Stomach (tissue), 9 donors: ENCODE data around the gene PUM2. TPM values are rescaled to one million over a fixed set of nuclear protein-coding genes. Genes with fewer than 3 reads are reported as not detected.

ENCODE experiments used
- DNase-seq, 2 donors: peaks; one replicate each; pipeline versions ENCODE4 v3.0.0 to v3.0.0-alpha.2; 2013 to 2019
- H3K27ac ChIP-seq, 5 donors: fragments of 200-600 bp in 4 of 5; sonication (generic) in 4 of 5; one replicate each; pipeline ENCODE4 v1.5.1; 2013 to 2019; ENCODE audit warnings: mild to moderate bottlenecking in 1 of 5, moderate library complexity in 1 of 5
- H3K27me3 ChIP-seq, 3 donors: fragments of 200-600 bp; sonication (generic); one replicate each; pipeline ENCODE4 v1.5.1; 2017 to 2019; ENCODE audit warnings: mixed run types in 1 of 3
- H3K36me3 ChIP-seq, 4 donors: fragments of 200-600 bp; sonication (generic); 1 replicate in 3 of 4; 2 replicates in 1 of 4; pipeline ENCODE4 v1.5.1; 2016 to 2019
- H3K4me1 ChIP-seq, 4 donors: fragments of 200-600 bp; sonication (generic); one replicate each; pipeline ENCODE4 v1.5.1; 2016 to 2019
- H3K4me3 ChIP-seq, 4 donors: fragments of 200-600 bp; sonication (generic) in 3 of 4; one replicate each; pipeline ENCODE4 v1.5.1; 2016 to 2019; ENCODE audit warnings: mild to moderate bottlenecking in 1 of 4
- H3K9me3 ChIP-seq, 4 donors: fragments of 200-600 bp; sonication (generic); one replicate each; pipeline ENCODE4 v1.5.1; 2016 to 2019
- CTCF ChIP-seq, 7 experiments: fragments of 450-650 bp in 4 of 7; fragments of 200-600 bp in 3 of 7; sonication (generic) in 3 of 7; IDR thresholded peaks; one replicate each; pipeline ENCODE4 v1.5.1; 2016 to 2019; ENCODE audit warnings: antibody characterized with exemption in 7 of 7, control low read depth in 2 of 7, mild to moderate bottlenecking in 1 of 7
- EP300 ChIP-seq: sonication (generic); formaldehyde crosslinking; IDR thresholded peaks from one replicate; pipeline ENCODE4 v1.6.1; 2017; ENCODE audit warnings: antibody characterized with exemption
- POLR2A ChIP-seq, 4 donors: fragments of 450-650 bp; IDR thresholded peaks; one replicate each; pipeline ENCODE4 v1.6.1; 2016; ENCODE audit warnings: antibody characterized with exemption in 4 of 4, control low read depth in 2 of 4, mild to moderate bottlenecking in 1 of 4, moderate library complexity in 1 of 4
- POLR2AphosphoS5 ChIP-seq, 3 donors: sonication (generic); formaldehyde crosslinking; IDR thresholded peaks; one replicate each; pipeline ENCODE4 v1.6.1; 2016; ENCODE audit warnings: antibody characterized with exemption in 3 of 3
- WGBS, 5 donors: extraction: QIAGEN DNeasy Blood & Tissue Kit in 3 of 5; methylation state at CpG; one replicate each; pipeline versions ENCODE4 v1.1.5 to v1.1.7; 2013 to 2018; 5-methylcytosine and 5-hydroxymethylcytosine counted together
- intact Hi-C: fragments of 100-400 bp; cut with DNase I; formaldehyde crosslinking; loops from one replicate; pipeline ENCODE4 v1.15.1; 2023; ENCODE audit warnings: low total_unique reads
- polyA plus RNA-seq, 3 donors: library from polyadenylated mRNA; stranded (reverse); fragments of 200-250 nt; gene quantifications; one replicate each; pipeline ENCODE4 v1.2.3, GENCODE V29; 2013
- total RNA-seq, 5 donors: library from RNA; depleted of rRNA; stranded (reverse); fragments of >200 nt; gene quantifications; one replicate each; pipeline versions ENCODE4 v1.1.0 to v1.2.3, GENCODE V29; 2014 to 2016
- donor health status: healthy with polysubstance abuse.
- donor health status: Bipolar disorder and iron deficiency.
- donor health status: healthy.

The PUM2 gene
- total and polyA plus RNA-seq, 8 donors, result 20.9 to 128 (median 39.7) TPM

- TF ChIP-seq EP300, result no peak
- TF ChIP-seq POLR2A (IDR thresholded peaks at IDR 0.05), result no peak
- TF ChIP-seq CTCF (IDR thresholded peaks at IDR 0.05), result no peak
- TF ChIP-seq POLR2AphosphoS5 (IDR thresholded peaks at IDR 0.05), result no peak
- Histone ChIP-seq H3K27me3 (no peaks in the 10 kb centered on the region), H3K4me3 (no peak overlapping the region), H3K36me3 (no peaks in the 10 kb centered on the region), H3K27ac (no peak overlapping the region), H3K4me1 (peaks cover 0 to 5% (median 2%) of the 10 kb centered on the region in 4 donors), H3K9me3 (peaks cover 0 to 2% (median under 1%) of the 10 kb centered on the region in 4 donors)
- no peak for DNase-seq
- 61 to 78% (median 75%) methylated on average over 3 of the region's 3 CpGs for WGBS, 5 donors
- intact Hi-C loops, result no loop called here
Measured at GRCh38 chr2:20372896-20373640, 22.4 kb upstream of the PUM2 start.

GRCh38 chr2:20371323-20372025, 20.8 kb upstream of the PUM2 start:
- Histone ChIP-seq H3K27me3 (no peaks in the 10 kb centered on the region), H3K4me1 (peaks cover 0 to 5% (median 2%) of the 10 kb centered on the region in 4 donors), H3K36me3 (no peaks in the 10 kb centered on the region), H3K9me3 (peaks cover 0 to 6% (median 3%) of the 10 kb centered on the region in 4 donors), H3K4me3 (no peak overlapping the region), H3K27ac (peak overlapping the region in 2 of 5 donors; percentile 33 to 51)
- WGBS, 5 donors, result 63 to 74% (median 65%) methylated on average over 4 of the region's 4 CpGs
- TF ChIP-seq POLR2A (IDR thresholded peaks at IDR 0.05) (no peak), EP300 (no peak), POLR2AphosphoS5 (IDR thresholded peaks at IDR 0.05) (no peak), CTCF (IDR thresholded peaks at IDR 0.05) (no peak)
- DNase-seq, result peak in 1 of 2 donors; percentile 59
- intact Hi-C loops, result no loop called here

GRCh38 chr2:20370191-20370590, 19.5 kb upstream of the PUM2 start:
- 45 to 61% (median 50%) methylated on average over 5 of the region's 5 CpGs for WGBS, 5 donors
- intact Hi-C loops, result no loop called here
- H3K9me3 ChIP-seq, result peaks cover 0 to 6% (median 3%) of the 10 kb centered on the region in 4 donors
- no peak for DNase-seq
- H3K36me3 ChIP-seq, result no peaks in the 10 kb centered on the region
- H3K27ac ChIP-seq, result peak overlapping the region in 1 of 5 donors; percentile 51
- no peak overlapping the region for H3K4me3 ChIP-seq
- H3K27me3 ChIP-seq, result no peaks in the 10 kb centered on the region
- TF ChIP-seq POLR2AphosphoS5 (IDR thresholded peaks at IDR 0.05) (peak in 2 of 3 donors; percentile 4 to 34), POLR2A (IDR thresholded peaks at IDR 0.05) (no peak), CTCF (IDR thresholded peaks at IDR 0.05) (no peak), EP300 (peak; percentile 42)
- H3K4me1 ChIP-seq, result peaks cover 0 to 5% (median 2%) of the 10 kb centered on the region in 4 donors

- H3K4me3 ChIP-seq, result no peak overlapping the region
- H3K9me3 ChIP-seq, result peaks cover 0 to 6% (median 3%) of the 10 kb centered on the region in 4 donors
- no peak for TF ChIP-seq EP300
- H3K27ac ChIP-seq, result peak overlapping the region in 1 of 5 donors; percentile 45
- H3K4me1 ChIP-seq, result peaks cover 0 to 5% (median 2%) of the 10 kb centered on the region in 4 donors
- no peaks in the 10 kb centered on the region for H3K36me3 ChIP-seq
- intact Hi-C loops, result no loop called here
- H3K27me3 ChIP-seq, result no peaks in the 10 kb centered on the region
- no peak for DNase-seq
- WGBS, 5 donors, result 76 to 86% (median 81%) methylated on average over 9 of the region's 9 CpGs
Measured at GRCh38 chr2:20369366-20369765, 18.7 kb upstream of the PUM2 start.
